A549 (cell line): Measurements from ENCODE around the gene SDS.

Experiments
- CBX2 ChIP-seq: fragments of 200-600 bp; sonication (generic); IDR thresholded peaks from 2 replicates; pipeline ENCODE4 v1.6.1; 2016; ENCODE audit warnings: low read depth, mild to moderate bottlenecking, borderline replicate concordance
- CHD2 ChIP-seq: fragments of 150-350 bp; IDR thresholded peaks from 2 replicates; pipeline ENCODE4 v1.6.1; 2014; ENCODE audit warnings: low read length; ENCODE audit not compliant: partially characterized antibody
- CTCF ChIP-seq: fragments of >200 bp; sonication (Bioruptor Twin); formaldehyde crosslinking; IDR thresholded peaks from 3 replicates; pipeline ENCODE4 v1.5.1; 2016
- E2F6 ChIP-seq: IDR thresholded peaks from 2 replicates; pipeline ENCODE4 v1.6.1; 2012; ENCODE audit warnings: low read depth, borderline replicate concordance
- ESRRA ChIP-seq: fragments of 150-350 bp; IDR thresholded peaks from 2 replicates; pipeline ENCODE4 v1.6.1; 2014; ENCODE audit warnings: mild to moderate bottlenecking, low read length, borderline replicate concordance
- FOSL2 ChIP-seq, 2 experiments: fragments of 450-650 bp in 1 of 2; fragments of >200 bp in 1 of 2; sonication (Bioruptor Twin) in 1 of 2; formaldehyde crosslinking; IDR thresholded peaks; 2 replicates each; pipeline versions ENCODE4 v1.5.0 to v1.6.1; 2016 to 2020; ENCODE audit warnings: mild to moderate bottlenecking in 1 of 2, moderate library complexity in 1 of 2
- HMGXB4 ChIP-seq: fragments of 250-450 bp; sonication (Bioruptor Pico); IDR thresholded peaks from 2 replicates; pipeline ENCODE4 v1.5.0; 2021; ENCODE audit warnings: mild to moderate bottlenecking, moderate library complexity, borderline replicate concordance
- KDM5A ChIP-seq: fragments of 200-600 bp; sonication (generic); IDR thresholded peaks from 2 replicates; pipeline ENCODE4 v1.6.1; 2016; ENCODE audit warnings: antibody characterized with exemption, mild to moderate bottlenecking
- MAZ ChIP-seq: fragments of 150-350 bp; IDR thresholded peaks from 2 replicates; pipeline ENCODE4 v1.6.1; 2014; ENCODE audit warnings: antibody characterized with exemption, low read depth, low read length, borderline replicate concordance
- POLR2A ChIP-seq: IDR thresholded peaks from 2 replicates; pipeline ENCODE4 v1.6.1; 2012; ENCODE audit warnings: mild to moderate bottlenecking, low read length
- SMC3 ChIP-seq: fragments of >200 bp; sonication (Bioruptor Twin); formaldehyde crosslinking; IDR thresholded peaks from 3 replicates; pipeline ENCODE4 v1.6.1; 2018; ENCODE audit warnings: inconsistent platforms
- USF2 ChIP-seq: fragments of 450-650 bp; IDR thresholded peaks from 2 replicates; pipeline ENCODE4 v1.6.1; 2014; ENCODE audit warnings: antibody characterized with exemption

GRCh38 chr12:113347892-113348291, 55.8 kb downstream of the SDS start:
- TF ChIP-seq E2F6 (no peak), HMGXB4 (CRISPR knock-in tag) (no peak), CTCF (no peak), POLR2A (no peak), SMC3 (no peak), FOSL2 (IDR thresholded peaks at IDR 0.05) (no peak), FOSL2 (CRISPR knock-in tag; IDR thresholded peaks at IDR 0.05) (no peak), MAZ (no peak), CHD2 (no peak), CBX2 (no peak), KDM5A (no peak), USF2 (no peak), ESRRA (no peak)
